Measurements from ENCODE around the gene CHAF1B.

The CHAF1B gene

DNA sequence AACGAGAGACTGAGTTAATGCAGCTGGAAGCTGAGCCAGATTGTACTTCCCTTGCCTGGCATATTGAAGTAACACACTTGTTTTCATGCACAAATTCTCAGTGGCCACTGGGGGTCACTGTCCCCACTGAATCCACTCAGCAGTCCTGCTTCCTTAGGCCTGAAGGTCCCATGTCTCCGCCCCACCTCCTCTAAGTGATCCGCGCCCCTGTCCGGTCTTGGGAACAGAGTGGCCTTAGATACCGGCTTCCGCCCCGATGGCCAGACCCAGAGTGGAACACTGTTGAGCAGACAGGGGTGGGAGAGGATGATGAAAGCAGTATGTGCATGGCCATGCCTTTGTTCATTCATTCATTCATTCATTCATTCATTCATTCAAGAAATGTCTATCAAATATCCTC, 34.8 kb downstream of the CHAF1B start:
- Histone ChIP-seq H3K4me3 (ENCODE audit: low read length) (no peak overlapping the region), H3K9ac (ENCODE audit: low read length) (no peak overlapping the region), H3K9me3 (ENCODE audit: control insufficient read depth, low read length) (no peaks in the 10 kb centered on the region), H3K27me3 (ENCODE audit: control insufficient read depth, insufficient read depth, low read length) (no peaks in the 10 kb centered on the region), H3K4me1 (ENCODE audit: control insufficient read depth, insufficient read depth, low read length) (peaks cover 4% of the 10 kb centered on the region), H3K36me3 (ENCODE audit: control insufficient read depth, insufficient read depth, low read length) (no peaks in the 10 kb centered on the region)

DNA sequence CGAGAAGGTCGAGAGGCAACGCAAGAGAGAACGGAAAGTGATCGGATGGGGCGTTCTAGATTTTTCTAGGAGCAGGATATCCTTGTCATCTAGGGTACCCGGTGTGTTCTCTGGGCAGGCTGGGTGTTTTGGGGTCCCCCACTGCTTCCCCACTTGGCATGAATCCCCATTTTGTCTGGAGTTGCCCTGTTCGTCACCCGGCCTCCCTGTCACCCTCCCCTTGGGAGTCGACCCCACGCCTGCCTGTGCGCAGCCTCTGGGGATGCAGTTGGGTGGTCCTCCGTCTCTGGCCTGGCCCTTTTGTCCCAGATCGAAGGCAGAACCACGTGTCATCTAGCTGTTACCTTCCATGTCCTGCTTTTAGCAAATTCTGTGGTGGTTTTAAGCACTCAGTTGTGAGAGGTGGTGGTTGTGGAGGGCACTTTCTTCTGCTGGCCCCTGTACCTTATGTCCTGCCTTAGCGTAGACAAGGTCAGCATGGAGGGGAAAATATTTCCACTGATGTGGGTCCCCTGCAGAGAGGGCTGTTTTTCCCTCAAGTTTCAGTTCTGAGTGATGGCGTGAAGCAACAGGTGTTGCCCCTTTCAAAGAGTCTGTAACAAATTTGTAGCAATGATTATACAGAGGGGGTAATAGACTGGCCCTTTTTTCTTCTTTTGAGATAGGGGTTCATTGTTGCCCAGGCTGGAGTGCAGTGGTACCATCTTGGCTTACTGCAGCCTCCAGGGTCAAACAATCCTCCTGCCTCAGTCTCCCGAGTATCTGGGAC, 35.6 kb downstream of the CHAF1B start:
- H3K9me3 ChIP-seq (ENCODE audit: control insufficient read depth, low read length): no peaks in the 10 kb centered on the region
- H3K36me3 ChIP-seq (ENCODE audit: control insufficient read depth, insufficient read depth, low read length): no peaks in the 10 kb centered on the region
- peaks cover 4% of the 10 kb centered on the region for H3K4me1 ChIP-seq (ENCODE audit: control insufficient read depth, insufficient read depth, low read length)
- no peaks in the 10 kb centered on the region for H3K27me3 ChIP-seq (ENCODE audit: control insufficient read depth, insufficient read depth, low read length)
- H3K4me3 ChIP-seq (ENCODE audit: low read length): no peak overlapping the region
- no peak overlapping the region for H3K9ac ChIP-seq (ENCODE audit: low read length)

DNA sequence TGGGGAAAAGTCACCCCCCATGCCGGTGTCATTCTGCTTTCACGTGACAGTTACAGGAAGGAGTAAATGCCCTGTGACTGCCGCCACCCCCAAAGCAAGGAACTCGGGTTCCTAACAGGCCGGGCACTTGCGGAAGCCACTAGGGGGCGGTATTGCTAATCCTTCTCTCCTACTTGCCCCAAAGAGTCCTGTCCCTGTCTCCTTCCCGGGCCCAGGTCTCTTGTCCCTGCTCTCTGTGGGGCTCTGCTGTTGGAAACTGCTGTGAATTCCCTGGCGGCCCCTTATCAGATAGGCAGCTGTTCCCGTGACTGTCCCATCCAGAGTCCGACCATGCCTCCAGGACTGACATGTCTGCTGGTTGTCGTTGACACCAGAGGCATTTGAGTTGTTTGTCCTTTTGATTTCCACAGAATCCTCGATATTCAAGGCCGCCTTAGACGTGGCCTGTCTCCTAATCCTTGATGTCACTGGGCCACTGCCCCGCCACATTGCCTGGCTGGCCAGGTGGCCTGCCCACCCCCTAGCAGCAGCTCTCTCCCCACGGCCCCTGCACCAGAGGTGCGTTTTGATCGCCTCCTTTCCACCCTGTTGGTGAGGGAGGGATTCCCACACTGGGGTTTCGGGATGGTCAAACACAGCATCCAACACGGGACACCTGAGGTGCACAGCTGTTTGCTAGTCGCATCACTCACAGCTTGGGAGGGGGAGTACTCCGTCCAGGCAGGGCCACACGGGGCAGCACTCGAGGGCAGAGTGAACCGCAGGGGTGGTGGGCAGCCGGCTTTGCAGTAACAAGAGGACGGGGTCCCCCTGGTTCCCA, 37.3 kb downstream of the CHAF1B start:
- H3K9ac ChIP-seq (ENCODE audit: low read length): peak overlapping the region; percentile 39
- H3K27me3 ChIP-seq (ENCODE audit: control insufficient read depth, insufficient read depth, low read length): no peaks in the 10 kb centered on the region
- peaks cover 4% of the 10 kb centered on the region for H3K4me1 ChIP-seq (ENCODE audit: control insufficient read depth, insufficient read depth, low read length)
- H3K9me3 ChIP-seq (ENCODE audit: control insufficient read depth, low read length): no peaks in the 10 kb centered on the region
- no peak overlapping the region for H3K4me3 ChIP-seq (ENCODE audit: low read length)
- H3K36me3 ChIP-seq (ENCODE audit: control insufficient read depth, insufficient read depth, low read length): no peaks in the 10 kb centered on the region

DNA sequence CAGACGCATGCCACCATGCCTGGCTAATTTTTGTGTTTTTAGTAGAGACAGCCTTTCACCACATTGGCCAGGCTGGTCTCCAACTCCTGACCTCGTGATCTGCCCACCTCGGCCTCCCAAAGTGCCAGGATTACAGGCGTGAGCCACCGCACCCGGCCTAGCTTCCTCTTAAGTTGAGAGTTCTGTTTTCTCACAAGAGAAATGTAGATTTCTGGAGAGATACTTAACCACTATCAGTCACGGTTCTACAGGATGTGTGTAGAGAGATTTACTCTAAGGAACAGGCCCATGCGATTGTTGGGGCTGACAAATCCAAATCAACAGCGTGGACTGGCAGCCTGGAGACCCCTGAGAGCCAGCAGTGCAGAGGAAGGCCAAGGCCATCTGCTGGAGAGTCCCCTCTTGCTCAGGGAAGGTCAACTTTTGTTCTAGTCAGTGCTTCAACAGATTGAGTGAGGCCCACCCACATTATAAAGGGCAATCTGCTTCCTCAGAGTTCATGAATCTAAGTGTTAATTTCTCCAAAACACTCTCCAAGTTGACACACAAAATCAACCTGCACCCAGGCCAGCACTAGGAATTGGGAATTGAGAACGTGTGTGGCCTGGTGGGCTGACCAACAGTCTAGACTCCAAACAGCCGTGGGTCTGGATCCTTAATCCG, 38.7 kb downstream of the CHAF1B start:
- no peak overlapping the region for H3K9ac ChIP-seq (ENCODE audit: low read length)
- peaks cover 4% of the 10 kb centered on the region for H3K4me1 ChIP-seq (ENCODE audit: control insufficient read depth, insufficient read depth, low read length)
- no peaks in the 10 kb centered on the region for H3K9me3 ChIP-seq (ENCODE audit: control insufficient read depth, low read length)
- no peak overlapping the region for H3K4me3 ChIP-seq (ENCODE audit: low read length)
- no peaks in the 10 kb centered on the region for H3K27me3 ChIP-seq (ENCODE audit: control insufficient read depth, insufficient read depth, low read length)
- H3K36me3 ChIP-seq (ENCODE audit: control insufficient read depth, insufficient read depth, low read length): no peaks in the 10 kb centered on the region

DNA sequence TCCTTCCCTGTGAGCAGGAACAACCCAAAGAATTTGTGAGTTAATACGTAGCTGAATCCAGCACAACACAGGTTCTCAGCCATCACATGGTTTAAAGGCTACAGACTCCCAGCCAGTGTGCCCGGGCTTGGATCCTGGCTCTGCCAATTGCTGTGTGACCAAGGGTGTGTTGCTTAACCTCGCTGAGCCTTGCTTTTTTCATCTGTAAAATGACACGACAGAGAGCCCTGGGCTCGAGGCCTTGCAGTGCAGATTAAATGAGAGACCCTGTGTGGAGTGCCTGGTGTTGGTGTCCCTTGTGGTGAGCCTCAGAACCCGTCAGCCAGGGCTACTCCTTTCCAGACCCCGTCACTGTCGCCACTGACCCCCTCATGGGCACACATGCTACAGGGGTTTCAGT, 39.4 kb downstream of the CHAF1B start:
- Histone ChIP-seq H3K4me1 (ENCODE audit: control insufficient read depth, insufficient read depth, low read length) (peaks cover 10% of the 10 kb centered on the region), H3K27me3 (ENCODE audit: control insufficient read depth, insufficient read depth, low read length) (no peaks in the 10 kb centered on the region), H3K9ac (ENCODE audit: low read length) (no peak overlapping the region), H3K36me3 (ENCODE audit: control insufficient read depth, insufficient read depth, low read length) (no peaks in the 10 kb centered on the region), H3K4me3 (ENCODE audit: low read length) (no peak overlapping the region), H3K9me3 (ENCODE audit: control insufficient read depth, low read length) (no peaks in the 10 kb centered on the region)

DNA sequence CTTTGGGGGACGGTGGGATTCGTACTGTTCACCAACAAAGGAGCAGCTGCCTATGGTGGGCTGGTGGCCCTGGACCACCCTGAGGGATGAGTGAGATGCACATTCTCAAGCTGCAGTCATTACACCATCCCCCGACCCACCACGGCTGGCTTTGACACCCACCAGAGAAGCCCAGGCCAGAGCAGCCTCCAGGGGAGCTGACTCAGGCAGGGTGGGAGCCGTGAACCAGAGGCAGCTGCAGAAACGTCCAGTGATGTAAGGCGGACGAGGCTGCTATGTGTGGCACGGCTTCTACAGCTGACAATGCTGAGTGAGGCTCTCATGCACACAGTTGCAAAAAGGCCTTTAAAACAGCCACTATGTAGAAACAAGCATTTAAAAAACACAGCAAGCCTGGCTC, 40.1 kb downstream of the CHAF1B start:
- no peak overlapping the region for H3K4me3 ChIP-seq (ENCODE audit: low read length)
- H3K9ac ChIP-seq (ENCODE audit: low read length): no peak overlapping the region
- no peaks in the 10 kb centered on the region for H3K9me3 ChIP-seq (ENCODE audit: control insufficient read depth, low read length)
- H3K36me3 ChIP-seq (ENCODE audit: control insufficient read depth, insufficient read depth, low read length): no peaks in the 10 kb centered on the region
- no peaks in the 10 kb centered on the region for H3K27me3 ChIP-seq (ENCODE audit: control insufficient read depth, insufficient read depth, low read length)
- H3K4me1 ChIP-seq (ENCODE audit: control insufficient read depth, insufficient read depth, low read length): peaks cover 14% of the 10 kb centered on the region

DNA sequence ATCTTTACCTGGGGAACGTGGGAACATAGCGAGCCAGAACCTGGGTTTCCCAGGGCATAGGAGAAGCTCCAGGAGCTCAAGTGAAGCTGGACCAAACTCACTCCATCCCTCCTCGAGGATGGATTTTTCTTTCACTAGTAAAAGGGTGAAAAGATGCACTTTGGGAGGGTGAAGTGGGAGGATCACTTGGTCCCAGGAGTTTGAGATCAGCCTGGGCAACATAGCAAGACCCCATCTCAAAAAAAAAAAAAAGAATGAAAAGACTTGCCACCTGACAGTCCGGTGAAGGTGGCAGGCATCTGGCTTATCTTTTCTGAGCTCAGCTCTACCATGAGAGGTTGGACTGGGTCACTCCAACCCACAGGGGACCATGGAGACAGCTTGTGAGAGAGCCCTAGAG, 42.3 kb downstream of the CHAF1B start:
- Histone ChIP-seq H3K9ac (ENCODE audit: low read length) (no peak overlapping the region), H3K4me3 (ENCODE audit: low read length) (no peak overlapping the region), H3K27me3 (ENCODE audit: control insufficient read depth, insufficient read depth, low read length) (no peaks in the 10 kb centered on the region), H3K4me1 (ENCODE audit: control insufficient read depth, insufficient read depth, low read length) (peaks cover 22% of the 10 kb centered on the region), H3K36me3 (ENCODE audit: control insufficient read depth, insufficient read depth, low read length) (no peaks in the 10 kb centered on the region), H3K9me3 (ENCODE audit: control insufficient read depth, low read length) (no peaks in the 10 kb centered on the region)

DNA sequence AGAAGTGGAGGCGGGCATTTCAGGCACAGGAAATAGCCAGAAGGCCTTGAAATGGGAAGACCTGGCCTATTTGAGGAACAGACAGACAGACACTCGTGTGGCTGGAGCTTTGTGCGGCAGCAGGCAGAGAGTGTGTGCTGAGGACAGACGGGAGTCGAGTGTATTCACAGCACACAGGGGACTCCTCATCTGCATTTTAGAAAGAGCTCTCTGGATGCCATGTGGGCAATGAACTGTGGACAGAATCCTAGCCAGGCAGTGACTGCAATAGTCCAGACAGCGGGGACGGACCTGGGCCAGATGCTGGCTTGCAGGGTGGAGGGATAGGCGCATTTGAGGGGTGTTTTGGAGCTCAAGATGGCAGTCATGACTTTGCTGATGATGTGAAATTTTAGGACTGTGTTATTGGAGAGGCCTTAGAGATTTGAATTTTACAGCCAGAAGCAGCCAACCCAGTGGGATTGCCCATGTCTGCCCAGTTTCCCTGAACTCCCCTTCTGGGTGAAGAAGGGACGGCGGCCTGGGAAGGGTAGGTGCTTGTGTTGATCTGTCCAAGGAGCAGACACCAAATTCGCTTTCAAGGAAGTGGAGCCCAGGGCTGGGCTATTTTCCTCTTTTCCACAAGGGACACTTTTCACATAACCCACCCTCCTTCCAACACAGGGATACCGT, 43.7 kb downstream of the CHAF1B start:
- Histone ChIP-seq H3K36me3 (ENCODE audit: control insufficient read depth, insufficient read depth, low read length) (no peaks in the 10 kb centered on the region), H3K27me3 (ENCODE audit: control insufficient read depth, insufficient read depth, low read length) (no peaks in the 10 kb centered on the region), H3K9ac (ENCODE audit: low read length) (peak overlapping the region; percentile 57), H3K4me3 (ENCODE audit: low read length) (no peak overlapping the region), H3K9me3 (ENCODE audit: control insufficient read depth, low read length) (no peaks in the 10 kb centered on the region), H3K4me1 (ENCODE audit: control insufficient read depth, insufficient read depth, low read length) (peaks cover 21% of the 10 kb centered on the region)

DNA sequence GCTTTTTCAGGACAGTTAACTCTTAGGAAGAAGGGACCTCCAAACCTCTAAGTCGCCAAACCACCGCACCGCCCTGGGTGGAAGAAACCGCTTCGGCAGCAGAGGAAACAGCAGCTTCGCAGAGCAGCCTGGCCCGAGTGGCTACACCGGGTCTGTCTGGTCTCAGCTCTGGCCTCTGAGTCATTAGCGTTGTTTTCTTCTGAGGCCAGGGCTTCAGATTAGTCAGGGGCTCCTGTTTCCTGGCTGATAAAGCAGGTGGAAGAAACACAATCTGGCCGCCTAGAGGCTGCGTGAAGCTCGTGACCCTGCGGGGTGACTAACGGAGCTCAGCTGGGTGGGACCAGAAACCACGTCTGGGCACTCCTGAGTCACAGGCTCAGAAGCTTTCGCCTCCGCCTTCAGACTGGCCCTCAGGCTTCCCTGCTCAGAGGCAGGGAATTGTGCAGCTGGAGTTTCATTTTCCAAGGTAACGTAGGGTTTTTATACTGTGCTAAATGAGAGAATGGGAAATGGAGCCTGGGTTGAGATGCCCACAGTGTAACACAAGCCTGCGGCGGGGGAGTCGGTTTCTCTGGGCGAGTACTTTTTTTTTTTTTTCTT, 44.9 kb downstream of the CHAF1B start:
- H3K4me3 ChIP-seq (ENCODE audit: low read length): no peak overlapping the region
- no peaks in the 10 kb centered on the region for H3K27me3 ChIP-seq (ENCODE audit: control insufficient read depth, insufficient read depth, low read length)
- H3K4me1 ChIP-seq (ENCODE audit: control insufficient read depth, insufficient read depth, low read length): peaks cover 21% of the 10 kb centered on the region
- H3K9ac ChIP-seq (ENCODE audit: low read length): peak overlapping the region; percentile 57
- no peaks in the 10 kb centered on the region for H3K36me3 ChIP-seq (ENCODE audit: control insufficient read depth, insufficient read depth, low read length)
- H3K9me3 ChIP-seq (ENCODE audit: control insufficient read depth, low read length): no peaks in the 10 kb centered on the region

DNA sequence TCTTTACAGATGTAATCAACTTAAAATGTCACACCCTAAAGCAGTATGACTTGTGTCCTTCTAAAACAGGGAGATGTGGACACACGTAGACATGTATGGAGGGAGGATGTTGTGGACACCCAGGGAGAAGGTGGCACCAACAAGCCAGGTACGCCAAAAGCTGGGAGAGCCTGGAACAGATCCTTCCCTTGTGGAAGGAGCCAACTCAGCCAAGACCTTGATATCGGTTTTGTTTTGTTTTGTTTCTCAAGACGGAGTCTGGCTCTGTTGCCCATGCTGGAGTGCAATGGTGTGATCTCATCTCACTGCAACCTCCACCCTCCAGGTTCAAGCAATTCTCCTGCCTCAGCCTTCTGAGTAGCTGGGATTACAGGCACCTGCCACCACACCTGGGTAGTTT, 45.6 kb downstream of the CHAF1B start:
- no peaks in the 10 kb centered on the region for H3K9me3 ChIP-seq (ENCODE audit: control insufficient read depth, low read length)
- H3K36me3 ChIP-seq (ENCODE audit: control insufficient read depth, insufficient read depth, low read length): no peaks in the 10 kb centered on the region
- H3K9ac ChIP-seq (ENCODE audit: low read length): peak overlapping the region; percentile 23
- H3K4me3 ChIP-seq (ENCODE audit: low read length): no peak overlapping the region
- peaks cover 21% of the 10 kb centered on the region for H3K4me1 ChIP-seq (ENCODE audit: control insufficient read depth, insufficient read depth, low read length)
- peaks cover 3% of the 10 kb centered on the region for H3K27me3 ChIP-seq (ENCODE audit: control insufficient read depth, insufficient read depth, low read length)

DNA sequence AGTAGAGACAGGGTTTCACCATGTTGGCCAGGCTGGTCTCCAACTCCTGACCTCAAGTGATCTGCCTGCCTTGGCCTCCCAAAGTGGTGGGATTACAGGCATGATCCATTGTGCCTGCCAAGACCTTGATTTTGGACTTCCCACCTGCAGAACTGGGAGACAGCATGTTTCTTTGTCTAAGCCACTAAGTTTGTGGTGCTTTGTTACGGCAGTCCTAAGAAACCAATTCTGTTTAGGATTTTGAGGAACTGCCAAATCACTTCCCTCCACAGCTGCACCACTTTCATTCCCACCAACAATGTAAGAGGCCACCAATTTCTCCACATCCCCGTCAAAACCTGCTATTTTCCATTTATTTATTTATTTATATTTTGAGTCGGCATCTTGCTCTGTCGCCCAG, 46.1 kb downstream of the CHAF1B start:
- H3K36me3 ChIP-seq (ENCODE audit: control insufficient read depth, insufficient read depth, low read length): no peaks in the 10 kb centered on the region

More for the DNA sequence above, 46.1 kb downstream of the CHAF1B start:
- H3K4me1 ChIP-seq (ENCODE audit: control insufficient read depth, insufficient read depth, low read length): peaks cover 21% of the 10 kb centered on the region
- H3K9me3 ChIP-seq (ENCODE audit: control insufficient read depth, low read length): no peaks in the 10 kb centered on the region
- H3K9ac ChIP-seq (ENCODE audit: low read length): peak overlapping the region; percentile 23
- no peak overlapping the region for H3K4me3 ChIP-seq (ENCODE audit: low read length)
- peaks cover 3% of the 10 kb centered on the region for H3K27me3 ChIP-seq (ENCODE audit: control insufficient read depth, insufficient read depth, low read length)
